Neural progenitor cell (in vitro differentiated cells): ENCODE measurements around the gene RASD2.

ENCODE experiments used
- CTCF ChIP-seq: fragments of 200-600 bp; sonication (generic); IDR thresholded peaks from 2 replicates; pipeline ENCODE4 v1.5.1; 2017; ENCODE audit warnings: antibody characterized with exemption, mild to moderate bottlenecking
- EZH2 ChIP-seq: fragments of 200-600 bp; sonication (generic); IDR thresholded peaks from 2 replicates; pipeline ENCODE4 v1.6.1; 2017; ENCODE audit warnings: antibody characterized with exemption, mild to moderate bottlenecking, moderate library complexity

- TF ChIP-seq CTCF (no peak), EZH2 (no peak)
Observed at GRCh38 chr22:35491908-35492380, 48.7 kb upstream of the RASD2 start.
